Measurements from ENCODE around the gene RBM11.

GRCh38 chr21:14275702-14276205, 59.8 kb downstream of the RBM11 start:
- TF ChIP-seq CTCF (IDR thresholded peaks at IDR 0.05 in 8 of 11, conservative IDR thresholded peaks at IDR 0.05 in 3 of 11) (no peak), POLR2A (IDR thresholded peaks at IDR 0.05) (no peak), POLR2AphosphoS5 (IDR thresholded peaks at IDR 0.05) (no peak)

All from spleen (tissue), 7 donors.